Kidney tubule cell (primary cell): Measurements from ENCODE around the gene ADAMTSL3.
"Not testable (repeated sequence)": the region's sequence is repeated elsewhere in the genome, so short reads cannot be mapped to it uniquely, and the experiment has no call there.

Source experiments
- DNase-seq: peaks from one replicate; pipeline ENCODE4 v3.0.0-alpha.2; 2018; ENCODE audit warnings: low spot score

ADAMTSL3 gene

GRCh38 chr15:83698294-83698693 is 44.4 kb downstream of the ADAMTSL3 start:
- peak; percentile 95 for DNase-seq

- DNase-seq = no peak
These were observed 45.1 kb downstream of the ADAMTSL3 start for GRCh38 chr15:83699028-83699427.

- DNase-seq = no peak
These were observed 46.2 kb downstream of the ADAMTSL3 start for GRCh38 chr15:83700082-83700481.

GRCh38 chr15:83702314-83702713 is 48.4 kb downstream of the ADAMTSL3 start:
- DNase-seq = not testable (repeated sequence)

- no peak for DNase-seq
These were observed 54.4 kb downstream of the ADAMTSL3 start for GRCh38 chr15:83708328-83708727.

- peak; percentile 97 for DNase-seq
These were observed 55.3 kb downstream of the ADAMTSL3 start for GRCh38 chr15:83709241-83709640.

GRCh38 chr15:83709811-83710210 is 55.9 kb downstream of the ADAMTSL3 start:
- no peak for DNase-seq

- DNase-seq = peak; percentile 24
These were observed 56.5 kb downstream of the ADAMTSL3 start for GRCh38 chr15:83710452-83710851.

- DNase-seq = no peak
These were observed 57.3 kb downstream of the ADAMTSL3 start for GRCh38 chr15:83711236-83711635.

- no peak for DNase-seq
These were observed 59.3 kb downstream of the ADAMTSL3 start for GRCh38 chr15:83713242-83713641.

GRCh38 chr15:83714939-83715628 is 61.2 kb downstream of the ADAMTSL3 start:
- no peak for DNase-seq

- DNase-seq = no peak
These were observed 62.7 kb downstream of the ADAMTSL3 start for GRCh38 chr15:83716605-83717004.

GRCh38 chr15:83717010-83717409 is 63.1 kb downstream of the ADAMTSL3 start:
- DNase-seq = no peak

GRCh38 chr15:83720468-83720867 is 66.5 kb downstream of the ADAMTSL3 start:
- peak; percentile 47 for DNase-seq

GRCh38 chr15:83721031-83721430 is 67.1 kb downstream of the ADAMTSL3 start:
- no peak for DNase-seq

GRCh38 chr15:83721981-83722380 is 68.1 kb downstream of the ADAMTSL3 start:
- DNase-seq = no peak

- DNase-seq = no peak
These were observed 69.3 kb downstream of the ADAMTSL3 start for GRCh38 chr15:83723216-83723615.

- no peak for DNase-seq
These were observed 78.3 kb downstream of the ADAMTSL3 start for GRCh38 chr15:83732196-83732595.

GRCh38 chr15:83732770-83733169 is 78.8 kb downstream of the ADAMTSL3 start:
- no peak for DNase-seq

GRCh38 chr15:83733206-83733605 is 79.3 kb downstream of the ADAMTSL3 start:
- DNase-seq = peak; percentile 99

GRCh38 chr15:83733691-83734090 is 79.8 kb downstream of the ADAMTSL3 start:
- DNase-seq = no peak

GRCh38 chr15:83734487-83734886 is 80.6 kb downstream of the ADAMTSL3 start:
- DNase-seq = peak; percentile 84

- DNase-seq = no peak
These were observed 85.7 kb downstream of the ADAMTSL3 start for GRCh38 chr15:83739629-83740028.

GRCh38 chr15:83745771-83746170 is 91.8 kb downstream of the ADAMTSL3 start:
- no peak for DNase-seq
